DMS 273 (cell line): ENCODE measurements around the gene ARHGEF28.

Source experiments
- DNase-seq: peaks from one replicate; lab custom pipeline; 2025; ENCODE audit not compliant: unreplicated experiment; lab: John Stamatoyannopoulos, UW

Gene ARHGEF28

DNA sequence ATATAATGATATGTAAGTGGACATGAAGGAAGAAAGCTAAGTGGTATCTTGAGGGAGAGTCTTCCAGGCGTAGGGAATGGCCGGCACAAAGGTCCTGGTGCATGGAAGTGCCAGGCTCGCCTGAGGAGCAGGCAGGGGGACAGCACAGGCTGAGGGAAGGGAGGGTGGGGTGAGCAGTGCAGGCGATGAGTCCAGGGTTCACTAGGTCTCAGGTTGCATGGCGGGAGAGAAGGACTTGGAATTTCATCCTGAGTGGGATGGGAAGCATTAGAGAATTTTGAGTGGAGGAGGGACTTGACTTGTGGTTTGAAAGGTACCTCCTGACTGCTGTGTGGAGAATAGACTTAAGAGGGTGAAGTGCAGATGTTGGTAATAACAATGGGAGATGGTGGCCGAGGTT lies 268.9 kb downstream of the ARHGEF28 start:
- no peak for DNase-seq

DNA sequence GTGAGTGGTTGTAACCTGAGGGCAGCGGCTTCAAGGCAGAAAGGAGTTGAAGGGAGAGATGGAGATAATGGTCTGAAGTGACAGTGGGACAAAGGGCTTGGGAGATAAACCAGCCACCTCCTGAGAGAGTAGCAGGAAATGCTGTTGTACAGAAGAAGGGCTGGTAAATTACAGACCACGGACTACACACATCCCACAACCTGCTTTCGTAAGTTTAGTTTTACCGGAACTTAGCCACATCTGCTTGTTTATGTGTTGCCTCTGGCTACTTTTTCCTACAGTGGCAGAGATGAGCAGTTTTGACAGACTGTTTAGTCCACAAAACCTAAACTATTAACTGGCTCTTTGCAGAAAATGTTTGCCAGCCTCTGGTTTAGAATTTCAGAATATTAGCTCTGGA lies 269.5 kb downstream of the ARHGEF28 start:
- no peak for DNase-seq

DNA sequence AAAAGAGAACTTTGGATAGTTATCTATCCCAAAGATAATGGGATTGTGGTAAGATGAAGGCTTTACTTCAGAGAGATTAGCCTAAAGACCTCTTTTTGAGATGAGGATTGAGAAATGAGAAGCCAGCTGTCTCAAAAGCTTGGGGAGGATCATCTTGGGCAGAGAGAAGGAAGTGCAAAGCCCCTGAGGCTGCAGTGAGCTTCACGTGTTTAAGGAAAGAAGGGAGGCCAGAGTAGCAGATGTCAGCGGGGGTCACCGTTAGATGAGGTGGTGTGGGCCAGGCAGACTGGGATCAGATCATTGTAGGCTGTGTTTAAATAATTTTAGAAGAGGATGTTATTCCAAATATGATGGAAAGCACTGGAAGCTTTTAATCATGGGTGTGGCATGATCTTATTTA lies 270.1 kb downstream of the ARHGEF28 start:
- DNase-seq, result no peak

DNA sequence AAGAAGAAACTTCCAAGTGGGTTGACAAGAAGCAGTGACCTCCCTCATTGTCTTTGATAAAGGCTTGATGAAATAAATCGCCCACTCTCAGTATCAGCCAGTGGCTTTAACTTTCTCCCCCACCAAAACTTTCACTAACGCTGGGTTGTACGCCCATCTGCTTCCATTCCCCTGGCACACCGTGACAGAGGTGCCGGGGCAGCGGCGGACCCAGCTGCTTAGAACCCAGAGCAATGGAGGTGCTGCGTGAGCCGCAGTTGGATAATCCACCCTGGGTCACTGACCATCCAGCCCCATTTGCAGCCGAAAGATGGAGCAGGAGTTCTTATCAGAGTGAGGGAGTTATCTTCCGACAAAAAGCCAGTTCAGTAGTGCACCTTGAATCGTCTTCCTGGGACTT lies 270.7 kb downstream of the ARHGEF28 start:
- DNase-seq, result no peak

DNA sequence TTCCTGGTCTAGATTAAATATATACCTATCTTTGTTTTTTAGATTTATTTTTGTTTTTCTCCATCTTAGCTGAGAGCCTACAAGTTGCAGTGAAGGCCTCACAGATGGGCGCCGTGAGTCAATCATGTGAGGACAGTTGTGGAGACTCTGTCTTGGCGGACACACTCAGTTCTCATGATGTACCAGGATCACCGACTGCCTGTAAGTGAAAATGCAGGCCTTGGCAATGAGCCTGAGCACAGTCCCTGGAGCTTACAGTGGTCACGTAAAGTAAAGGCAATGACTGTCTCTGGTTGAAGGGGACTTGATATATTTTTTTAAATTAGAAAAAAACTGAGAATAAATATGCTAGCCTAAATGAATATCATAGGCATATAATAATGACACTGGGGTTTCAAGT lies 271.9 kb downstream of the ARHGEF28 start:
- no peak for DNase-seq

DNA sequence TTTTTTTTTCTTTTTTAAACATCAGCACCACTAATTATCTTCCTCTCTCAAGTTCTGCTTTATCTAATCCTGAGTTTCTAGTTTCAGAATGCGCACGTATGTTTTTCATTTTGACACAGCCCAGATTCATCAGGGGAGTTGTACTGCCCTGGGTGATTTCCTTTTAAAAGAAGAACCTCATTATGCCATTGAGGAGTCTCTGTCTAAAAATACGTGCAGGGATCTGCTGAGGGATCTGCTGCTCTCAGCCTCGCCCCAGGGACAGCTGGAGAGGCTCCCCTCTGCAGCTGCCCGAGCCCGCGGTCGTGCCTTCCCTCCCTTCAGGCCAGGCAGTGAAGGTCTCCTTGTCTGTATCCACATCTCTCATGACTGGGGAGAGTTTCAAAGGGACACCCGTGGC lies 273.1 kb downstream of the ARHGEF28 start:
- no peak for DNase-seq

DNA sequence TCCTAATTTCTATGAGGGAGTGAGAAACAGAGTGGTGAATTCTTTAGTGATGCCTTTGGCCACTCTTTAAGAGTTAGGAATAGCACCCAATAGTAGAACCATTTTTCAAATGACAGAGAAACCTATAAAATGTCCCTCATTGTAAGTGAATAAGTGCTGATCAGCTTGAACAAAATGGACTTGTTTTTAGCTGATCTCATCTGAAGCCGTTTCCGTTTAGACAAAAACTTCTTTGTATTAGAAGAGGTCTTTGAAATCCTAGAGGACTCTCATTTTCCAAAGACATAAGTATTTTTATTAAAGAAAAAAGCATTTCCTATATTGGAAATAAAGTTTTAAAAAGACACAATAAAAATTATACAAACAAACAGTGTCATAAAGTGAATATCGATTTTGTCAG lies 273.9 kb downstream of the ARHGEF28 start:
- DNase-seq, result no peak

DNA sequence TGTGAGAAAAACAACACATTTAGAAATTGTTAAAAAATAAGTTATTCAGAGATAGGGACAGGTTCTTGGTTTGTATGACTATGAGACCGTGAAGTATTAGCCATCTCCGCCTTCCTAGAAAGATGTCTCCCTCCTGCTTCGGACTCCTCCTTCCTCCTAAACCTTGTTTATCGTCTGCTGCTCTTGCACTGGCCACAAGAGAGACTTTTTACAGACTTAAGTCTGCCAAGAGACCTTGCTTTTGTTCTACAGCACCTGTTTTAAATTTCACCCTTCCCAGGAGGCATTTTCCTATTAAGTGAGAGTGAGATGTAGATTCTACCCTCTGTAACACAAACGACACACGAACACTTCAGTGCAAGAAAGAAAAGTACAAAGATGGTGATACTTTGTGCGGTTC lies 274.6 kb downstream of the ARHGEF28 start:
- DNase-seq, result no peak

DNA sequence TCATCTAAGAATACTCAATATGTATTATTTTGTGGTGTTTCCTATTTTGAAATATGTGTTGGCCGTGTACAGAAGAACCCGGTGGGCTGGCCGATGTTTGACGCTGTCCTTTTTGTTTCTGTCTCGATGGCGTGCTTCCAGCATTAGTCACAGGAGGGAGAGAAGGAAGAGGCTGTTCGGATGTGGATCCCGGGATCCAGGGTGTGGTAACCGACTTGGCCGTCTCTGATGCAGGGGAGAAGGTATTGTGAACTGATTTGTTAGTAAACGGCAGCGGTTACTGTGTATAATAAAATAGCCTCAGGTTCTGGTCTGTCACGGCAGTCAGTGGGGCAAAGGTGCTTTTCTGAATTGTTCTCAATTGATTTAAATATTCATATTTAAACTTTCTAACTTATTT lies 275.0 kb downstream of the ARHGEF28 start:
- DNase-seq, result no peak

DNA sequence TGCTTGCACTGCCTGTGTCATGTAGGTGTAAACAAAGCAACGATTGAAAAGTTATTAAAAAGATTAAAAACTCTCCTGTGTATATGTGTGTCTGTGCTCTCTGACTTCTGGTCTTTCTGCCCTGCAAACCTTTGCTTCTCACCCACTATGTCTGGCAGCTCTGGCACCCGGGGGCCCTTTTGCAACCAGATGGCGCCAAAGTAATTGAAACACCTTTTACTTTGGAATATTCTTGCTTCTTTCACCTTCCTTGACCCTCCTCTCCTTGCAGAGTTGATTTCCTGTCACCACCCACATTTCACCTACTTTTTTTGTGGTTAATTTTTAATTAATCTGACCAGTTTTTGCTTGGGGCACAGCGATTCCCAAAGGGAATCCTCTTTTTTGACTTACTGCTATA lies 275.5 kb downstream of the ARHGEF28 start:
- peak; percentile 56 for DNase-seq

DNA sequence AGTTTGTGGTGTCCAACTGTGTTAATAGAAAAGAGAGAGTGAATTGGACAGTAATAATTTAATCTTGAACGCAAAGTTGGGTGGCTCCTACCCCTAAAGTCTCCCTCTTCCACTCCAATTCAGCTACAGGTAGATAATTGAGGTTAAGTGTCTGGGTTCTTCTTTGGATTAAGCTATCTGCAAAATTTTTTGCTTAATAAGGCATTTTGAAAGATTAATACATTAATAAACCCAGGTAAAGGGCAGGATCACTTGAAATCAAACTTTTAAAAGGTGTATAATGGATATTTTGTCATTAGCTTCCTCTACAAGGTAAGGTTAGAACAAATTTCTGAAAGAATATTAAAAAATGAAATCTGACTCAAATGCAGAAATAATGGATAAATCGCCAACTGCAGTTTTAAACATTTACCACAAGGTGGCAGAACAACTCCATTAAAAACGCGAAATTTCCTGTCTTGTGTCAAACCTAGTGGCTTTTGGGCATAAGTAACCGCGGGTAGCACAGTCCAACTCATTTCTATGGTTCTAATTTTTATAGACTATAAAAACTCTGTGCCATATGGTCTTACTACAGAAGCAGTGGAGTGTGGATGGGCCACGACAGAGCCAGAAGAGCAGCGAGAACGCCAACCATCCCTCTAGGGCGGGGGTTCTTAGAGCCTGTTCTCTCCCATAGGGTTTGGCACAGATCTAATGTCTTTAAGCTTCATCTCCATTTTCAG lies 276.5 kb downstream of the ARHGEF28 start:
- peak; percentile 95 for DNase-seq

DNA sequence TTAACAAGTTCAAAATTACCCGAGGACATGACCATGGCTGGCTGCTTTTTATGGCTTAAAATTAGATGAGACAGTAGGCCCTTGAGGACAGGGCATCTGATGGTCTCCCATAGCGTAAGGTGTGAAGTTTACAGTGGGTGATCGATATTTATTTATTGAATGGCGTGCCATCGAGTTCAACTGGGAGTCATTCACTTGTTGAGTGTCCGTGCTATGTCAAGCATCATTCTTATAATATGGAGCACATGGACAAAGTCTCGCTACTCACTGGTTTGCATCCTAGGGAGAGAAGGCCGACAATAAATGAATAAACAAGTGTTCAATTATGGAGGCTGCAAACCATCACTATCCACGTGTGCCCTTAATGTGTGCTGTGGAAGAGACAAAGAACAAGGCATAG lies 277.2 kb downstream of the ARHGEF28 start:
- DNase-seq, result no peak

DNA sequence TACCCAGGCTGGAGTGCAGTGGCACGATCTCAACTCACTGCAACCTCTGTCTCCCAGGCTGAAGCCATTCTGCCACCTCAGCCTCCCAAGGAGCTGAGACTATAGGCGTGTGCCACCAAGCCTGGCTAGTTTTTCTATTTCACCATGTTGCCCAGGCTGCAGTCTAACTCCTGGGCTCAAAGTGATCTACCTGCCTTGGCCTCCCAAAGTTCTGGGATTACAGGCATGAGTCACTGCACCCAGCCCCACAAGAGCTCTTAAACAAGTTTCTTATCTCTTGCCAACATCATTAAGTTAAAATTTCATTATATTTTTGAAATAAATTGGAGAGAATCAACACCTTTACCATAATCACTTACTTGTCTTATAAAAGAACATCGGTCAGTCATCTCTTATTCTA lies 280.3 kb downstream of the ARHGEF28 start:
- no peak for DNase-seq

DNA sequence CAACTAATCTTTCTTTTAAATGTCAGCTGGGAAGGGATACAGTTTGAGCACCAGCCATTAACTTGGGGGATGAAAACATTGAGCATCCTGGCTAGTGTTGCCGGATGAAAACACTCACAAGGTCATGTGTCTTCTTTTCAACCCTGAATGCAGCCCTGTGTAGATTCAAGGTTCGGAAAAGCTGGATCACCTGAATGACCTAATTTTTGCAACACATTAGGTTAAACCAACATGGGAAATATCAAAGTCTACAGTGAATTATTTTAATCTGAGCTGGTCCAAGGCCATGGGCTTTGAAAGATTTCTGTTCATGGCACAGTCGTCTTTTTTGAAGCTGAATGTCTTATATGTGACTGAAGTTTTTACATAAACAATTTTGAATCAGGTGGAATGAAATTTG lies 281.2 kb downstream of the ARHGEF28 start:
- DNase-seq, result no peak

DNA sequence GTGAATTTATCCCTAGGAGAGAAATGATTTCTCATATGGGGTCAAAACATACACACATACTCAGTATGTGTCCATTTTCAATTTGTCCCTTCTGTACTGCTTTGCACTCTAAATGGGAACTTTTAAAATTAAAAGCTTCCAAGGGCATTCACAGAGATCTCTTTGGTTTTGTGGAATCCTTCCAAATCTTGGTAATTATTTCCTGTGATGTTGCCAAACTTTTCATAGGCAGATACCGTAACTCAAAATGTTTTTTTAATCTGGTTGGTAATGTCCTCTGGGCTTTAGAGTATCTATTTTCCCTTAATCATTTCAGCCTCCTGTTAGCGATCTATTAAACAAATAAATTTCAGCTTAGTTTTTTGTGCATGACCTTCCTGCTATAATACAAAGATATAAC lies 282.4 kb downstream of the ARHGEF28 start:
- peak; percentile 79 for DNase-seq

DNA sequence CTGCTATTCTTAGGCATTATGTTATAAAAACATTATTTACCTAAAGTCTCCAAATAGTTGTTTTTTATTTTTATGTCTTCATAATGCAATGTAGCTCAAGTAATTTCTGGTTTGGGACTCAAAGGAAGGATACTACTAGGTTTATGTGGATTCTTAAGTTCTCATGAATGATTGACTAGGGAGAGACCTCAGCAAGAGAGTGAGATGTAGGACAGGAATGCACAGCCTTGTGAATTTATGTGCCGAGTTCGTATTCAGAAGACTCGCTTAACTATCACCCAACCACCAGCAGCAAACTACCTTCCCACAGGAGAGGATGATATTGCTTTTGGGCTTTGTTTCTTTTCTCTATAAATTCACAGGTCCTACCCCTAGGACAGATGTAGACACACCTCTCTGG lies 282.9 kb downstream of the ARHGEF28 start:
- no peak for DNase-seq

DNA sequence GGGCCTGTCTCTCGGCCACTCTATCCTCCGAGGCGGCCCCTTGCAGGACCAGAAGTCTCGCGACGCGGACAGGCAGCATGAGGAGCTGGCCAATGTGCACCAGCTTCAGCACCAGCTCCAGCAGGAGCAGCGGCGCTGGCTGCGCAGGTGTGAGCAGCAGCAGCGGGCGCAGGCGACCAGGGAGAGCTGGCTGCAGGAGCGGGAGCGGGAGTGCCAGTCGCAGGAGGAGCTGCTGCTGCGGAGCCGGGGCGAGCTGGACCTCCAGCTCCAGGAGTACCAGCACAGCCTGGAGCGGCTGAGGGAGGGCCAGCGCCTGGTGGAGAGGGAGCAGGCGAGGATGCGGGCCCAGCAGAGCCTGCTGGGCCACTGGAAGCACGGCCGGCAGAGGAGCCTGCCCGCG lies 283.5 kb downstream of the ARHGEF28 start:
- DNase-seq, result no peak

DNA sequence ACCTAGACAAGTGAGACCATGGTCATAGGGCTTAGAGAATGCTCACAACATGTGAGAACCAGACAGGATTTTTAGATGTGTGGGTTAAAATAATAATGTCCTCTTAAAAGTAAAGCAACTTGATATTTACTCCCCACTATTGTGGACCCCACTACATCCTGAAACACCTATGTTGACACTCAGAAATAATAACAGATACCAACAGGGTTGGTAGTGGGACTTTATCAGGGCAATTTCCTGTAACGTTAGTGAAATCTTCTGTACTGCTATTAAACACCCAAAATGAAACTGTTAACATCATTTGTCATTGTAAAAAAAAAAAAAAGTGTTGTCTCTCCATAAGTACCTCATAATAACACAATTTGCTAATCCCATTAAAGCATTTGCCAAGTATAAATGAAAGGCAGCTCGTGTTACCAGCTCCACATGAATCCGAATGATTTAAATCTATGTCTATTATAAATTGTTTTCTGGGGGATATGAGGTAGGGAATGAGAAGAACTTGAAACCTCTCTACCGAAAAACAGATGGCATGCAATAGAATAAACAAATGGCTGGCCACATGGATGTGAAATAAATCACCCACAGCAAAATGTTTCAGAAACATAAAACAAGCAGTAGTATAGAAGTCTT lies 285.9 kb downstream of the ARHGEF28 start:
- DNase-seq, result peak; percentile 88

DNA sequence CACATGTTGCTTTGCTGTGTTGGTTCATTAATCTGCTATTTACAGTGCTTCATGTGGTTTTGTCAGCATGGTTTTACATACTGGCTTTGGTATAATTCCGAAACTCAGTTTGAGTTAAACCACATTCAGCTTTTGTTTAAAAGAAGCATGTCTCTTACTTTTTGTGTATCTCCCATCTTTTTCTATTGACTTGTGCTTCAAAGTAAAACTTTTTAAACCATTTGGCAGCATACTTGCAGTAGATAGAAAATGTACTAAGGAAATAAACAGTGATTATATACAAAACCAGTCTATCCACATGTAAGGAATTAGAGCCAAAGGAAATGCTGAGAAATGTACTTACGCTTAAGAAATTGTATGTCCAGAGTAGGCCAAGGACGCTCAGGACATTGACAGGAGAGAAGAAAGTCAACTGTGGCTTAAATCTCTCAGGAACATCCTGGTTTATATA lies 286.9 kb downstream of the ARHGEF28 start:
- DNase-seq, result peak; percentile 37

DNA sequence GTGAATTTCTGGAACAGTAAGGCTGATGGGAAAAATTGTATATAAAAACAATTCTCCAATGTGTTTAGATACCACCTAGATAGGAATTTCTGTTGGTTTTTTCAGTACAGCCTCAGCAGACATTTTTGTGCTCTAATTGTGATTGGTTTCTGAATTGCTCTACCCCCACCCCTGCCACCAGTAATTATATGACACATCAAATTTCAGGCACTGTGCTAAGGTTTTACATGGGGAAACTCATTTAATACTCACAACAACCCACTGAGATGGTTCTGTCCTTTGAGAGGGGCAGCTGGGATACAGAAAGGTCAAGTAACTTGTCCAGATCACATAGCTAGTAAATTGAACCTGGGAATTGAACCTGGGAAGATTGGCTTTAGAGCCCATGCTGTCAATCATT lies 288.0 kb downstream of the ARHGEF28 start:
- no peak for DNase-seq

DNA sequence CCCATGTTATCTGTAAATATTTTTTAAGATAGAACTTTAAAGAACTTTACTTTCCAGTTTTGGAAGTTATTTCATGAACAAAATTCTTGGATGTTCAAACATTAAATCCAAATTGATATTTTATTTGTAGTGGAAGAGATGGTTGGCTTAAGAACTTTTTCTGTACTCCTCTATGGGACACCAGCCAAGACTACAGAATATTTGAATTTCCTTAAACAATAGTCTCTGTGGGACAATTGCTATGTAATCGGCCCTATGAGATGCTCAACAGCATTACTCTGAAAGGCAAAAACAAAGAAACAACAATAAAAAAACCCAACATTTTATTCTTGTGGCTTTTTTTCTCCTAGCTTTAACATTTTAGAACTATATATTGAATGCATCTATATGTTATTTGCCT lies 289.3 kb downstream of the ARHGEF28 start:
- no peak for DNase-seq

DNA sequence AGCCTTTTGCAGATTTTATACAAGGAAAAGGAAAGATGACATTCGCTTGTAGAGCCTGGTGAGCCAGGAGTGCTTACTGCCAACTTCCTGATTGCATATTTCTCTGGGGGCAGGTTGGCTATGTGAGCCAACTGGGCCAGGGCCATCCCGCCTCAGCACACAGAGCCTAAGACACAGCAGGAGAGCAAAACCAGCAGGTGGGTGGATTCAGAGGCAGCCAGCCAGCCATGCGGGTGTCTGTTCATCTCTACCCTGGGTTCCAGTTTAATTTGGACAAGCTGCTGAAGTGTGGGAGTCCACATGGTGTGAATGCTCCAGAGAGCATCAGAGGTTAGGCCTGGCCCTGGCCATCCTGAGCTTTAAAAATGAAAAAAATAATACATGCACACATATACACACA lies 291.4 kb downstream of the ARHGEF28 start:
- peak; percentile 98 for DNase-seq

DNA sequence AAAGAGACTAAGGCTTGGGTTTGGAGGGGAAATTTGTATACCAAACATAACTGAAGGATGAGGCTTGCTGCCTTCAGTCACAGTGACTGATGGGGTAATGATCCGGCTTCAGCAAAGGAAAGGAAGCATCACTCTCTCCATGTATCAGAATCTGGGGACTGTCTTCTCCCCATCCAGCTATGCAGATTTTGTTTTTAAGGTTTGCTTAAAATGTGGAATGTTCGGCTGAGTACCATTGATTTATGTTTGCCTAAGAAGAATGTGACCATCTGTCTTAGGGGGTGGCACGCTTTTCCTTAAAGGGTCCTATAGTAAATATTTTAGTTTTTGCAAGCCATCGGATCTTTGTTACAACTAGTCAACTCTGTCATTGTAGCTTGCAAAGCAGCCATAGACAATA lies 291.9 kb downstream of the ARHGEF28 start:
- peak; percentile 70 for DNase-seq
